ENCODE results near the gene KIF26B. TPM values are rescaled to one million over a fixed set of nuclear protein-coding genes. Genes with fewer than 3 reads are reported as not detected.

Gene KIF26B
- total and polyA plus RNA-seq, 2 of the 4 experiments (the other 2 are of a cell fraction): 0.53 to 0.54 TPM

DNA sequence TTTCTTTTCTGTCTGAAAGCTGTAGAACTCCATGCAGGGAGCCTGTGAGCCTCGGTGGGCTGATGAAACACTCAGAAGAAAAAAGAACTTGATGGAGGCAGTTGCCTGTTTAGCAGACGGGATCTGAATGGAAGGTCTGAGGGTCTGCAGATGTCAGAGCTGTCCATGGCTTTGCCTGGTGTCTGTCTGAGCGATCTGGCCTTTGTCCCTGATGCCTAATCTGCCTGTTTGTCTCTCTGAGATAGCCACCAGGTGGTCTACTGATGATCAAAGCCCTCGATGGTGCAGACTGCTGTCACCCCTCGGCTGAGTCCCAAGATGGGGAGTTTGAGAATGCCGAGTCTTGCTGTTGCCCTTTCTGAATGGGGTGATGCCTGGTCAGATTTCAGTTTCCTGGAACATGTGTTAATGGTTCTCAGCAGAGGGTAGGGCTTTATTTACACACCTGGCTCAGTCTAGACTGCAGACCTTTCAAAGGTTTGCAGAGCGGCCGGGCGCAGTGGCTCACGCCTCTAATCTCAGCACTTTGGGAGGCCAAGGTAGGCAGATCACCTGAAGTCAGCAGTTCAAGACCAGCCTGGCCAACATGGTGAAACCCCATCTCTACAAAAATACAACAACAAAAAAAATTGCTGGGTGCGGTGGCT is 90.4 kb downstream of the KIF26B start:
- in situ Hi-C loops (cut with MboI; ENCODE audit: low sequenced_read_pairs) (no loop called here), intact Hi-C loops (cut with micrococcal nuclease) (no loop called here), dilution Hi-C loops (cut with HindIII; ENCODE audit: low sequenced_read_pairs, unreplicated experiment) (no loop called here)
- ChIA-PET POLR2A (ENCODE audit: unreplicated experiment) (no interaction called here), CTCF (no interaction called here)
- Histone ChIP-seq H3K9me3 (ENCODE audit: control insufficient read depth, insufficient read depth, low read length) (no peaks in the 10 kb centered on the region), H2BK120ac (ENCODE audit: low read depth, low read length) (no peak overlapping the region), H4K91ac (ENCODE audit: insufficient read depth, low read depth, low read length) (no peak overlapping the region), H3K4me2 (ENCODE audit: low read depth, low read length) (no peak overlapping the region), H3K9me1 (ENCODE audit: insufficient read depth, low read length) (no peaks in the 10 kb centered on the region), H3K36me3 (ENCODE audit: control insufficient read depth, insufficient read depth, low read length) (peaks cover 7% of the 10 kb centered on the region), H4K20me1 (ENCODE audit: insufficient read depth, low read length) (no peaks in the 10 kb centered on the region), H3K9ac (ENCODE audit: low read depth, low read length) (no peak overlapping the region), H3K27ac (ENCODE audit: insufficient read depth, low read length) (no peak overlapping the region), H2AK9ac (replicated peaks; ENCODE audit: low read depth, low read length, poor library complexity) (no peak overlapping the region), H2BK15ac (ENCODE audit: low read depth, low read length) (no peak overlapping the region), H3K79me1 (ENCODE audit: low read depth in 1 of 2, low read length in 2 of 2) (no peaks in the 10 kb centered on the region), H2BK5ac (ENCODE audit: low read depth, low read length, poor library complexity, severe bottlenecking) (no peak overlapping the region), H3K23ac (ENCODE audit: low read depth, low read length) (no peak overlapping the region), H3K4me3 (ENCODE audit: insufficient read depth, low read depth, low read length) (no peak overlapping the region), H4K8ac (ENCODE audit: low read depth in 2 of 2, low read length in 2 of 2) (no peak overlapping the region), H2AFZ (replicated peaks; ENCODE audit: low read length, poor library complexity) (no peak overlapping the region), H2AK5ac (ENCODE audit: low read depth, low read length) (no peak overlapping the region), H3K14ac (replicated peaks; ENCODE audit: low read depth, low read length) (no peak overlapping the region), H3K4ac (ENCODE audit: low read depth, low read length) (no peak overlapping the region), H3K27me3 (ENCODE audit: control insufficient read depth, insufficient read depth, low read length) (no peaks in the 10 kb centered on the region), H4K5ac (ENCODE audit: low read depth, low read length) (no peak overlapping the region), H2BK20ac (ENCODE audit: low read depth, low read length) (no peak overlapping the region), H3K56ac (ENCODE audit: extremely low read depth, insufficient read depth, low read length) (no peak overlapping the region), H3K4me1 (ENCODE audit: control insufficient read depth, insufficient read depth, low read length) (no peaks in the 10 kb centered on the region), H3K18ac (ENCODE audit: low read depth, low read length) (no peak overlapping the region)
- no peak for TF ChIP-seq RAD21 (IDR thresholded peaks at IDR 0.05; ENCODE audit: low read length)
- no peak for ATAC-seq (ENCODE audit: low read depth)
- 64% methylated on average over 5 of the region's 11 CpGs; no CpG with 5 or more reads in 1 of the 2 experiments for WGBS, 2 experiments (ENCODE audit: extremely low coverage in 2 of 2, insufficient read length in 1 of 2)
- DNase-seq: no peak
- no TSS peak for BruUV-seq (replicated peaks)

Measured in IMR-90 (cell line).